HG03039 (cell line): ENCODE results near the gene MLF2.

Experiments used
- ATAC-seq: cut with Tn5 transposase; IDR thresholded peaks from one replicate; pipeline ENCODE4 v1.9.1; 2021; ENCODE audit warnings: mild to moderate bottlenecking, moderate library complexity; ENCODE audit not compliant: unreplicated experiment

Gene MLF2

GRCh38 chr12:6778574-6779550 lies 25.9 kb upstream of the MLF2 start:
- ATAC-seq, result peak; percentile 75

- ATAC-seq, result no peak
Observed at GRCh38 chr12:6778217-6778573, 25.3 kb upstream of the MLF2 start.

DNA sequence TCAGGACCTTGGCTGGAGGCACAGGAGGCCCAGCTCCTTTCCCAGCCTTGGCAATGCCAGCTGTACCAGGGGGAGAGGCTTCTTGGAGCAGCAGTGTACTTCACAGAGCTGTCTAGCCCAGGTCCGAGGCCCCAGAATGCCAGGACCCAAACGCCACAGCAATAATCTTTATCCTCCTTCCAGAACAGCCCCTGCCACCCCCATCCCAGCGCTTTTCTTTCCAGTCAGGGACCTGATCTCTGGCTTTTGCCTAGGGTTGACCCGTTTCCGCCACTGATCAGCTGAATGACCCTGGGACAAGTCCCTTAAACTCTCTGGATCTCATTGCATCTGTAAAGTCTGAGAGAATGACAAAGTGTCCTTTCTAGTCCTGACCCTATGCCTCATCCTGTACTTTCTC lies 24.4 kb upstream of the MLF2 start:
- no peak for ATAC-seq

DNA sequence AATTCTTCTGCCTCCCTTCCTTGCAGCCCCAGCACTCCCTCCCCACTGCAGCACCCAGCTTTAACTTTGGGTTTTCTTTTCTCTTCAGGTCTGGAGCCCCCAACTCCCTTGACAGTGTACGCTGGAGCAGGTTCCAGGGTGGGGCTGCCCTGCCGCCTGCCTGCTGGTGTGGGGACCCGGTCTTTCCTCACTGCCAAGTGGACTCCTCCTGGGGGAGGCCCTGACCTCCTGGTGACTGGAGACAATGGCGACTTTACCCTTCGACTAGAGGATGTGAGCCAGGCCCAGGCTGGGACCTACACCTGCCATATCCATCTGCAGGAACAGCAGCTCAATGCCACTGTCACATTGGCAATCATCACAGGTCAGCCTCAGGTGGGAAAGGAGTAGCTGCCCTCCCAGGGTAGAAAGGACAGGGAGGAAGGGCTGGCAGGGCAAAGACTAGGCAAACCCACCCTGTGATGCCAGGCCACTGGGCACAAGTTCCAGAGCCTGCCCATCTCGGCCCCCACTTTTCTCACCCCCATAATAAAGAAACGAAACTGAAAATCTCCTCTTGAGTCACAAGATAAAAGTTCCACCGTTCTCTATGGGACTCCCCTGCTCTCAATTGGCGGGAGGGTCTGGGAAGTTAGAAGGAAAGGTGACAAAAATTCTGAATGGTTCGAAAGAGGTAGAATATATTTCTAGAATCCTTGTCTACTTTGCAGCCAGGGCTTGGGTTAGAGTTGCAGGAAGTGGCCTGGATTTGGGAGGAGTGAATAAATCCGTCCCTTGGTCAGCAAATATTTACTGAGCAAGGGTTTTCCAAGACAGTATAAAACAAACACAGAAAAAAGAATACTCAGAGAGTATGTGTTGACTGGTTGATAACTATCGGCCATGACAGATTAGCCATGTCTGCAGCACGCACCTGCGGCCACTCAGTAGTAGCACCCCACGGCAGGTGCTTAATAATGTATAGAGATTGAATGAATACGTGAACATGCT lies 22.5 kb upstream of the MLF2 start:
- ATAC-seq, result no peak

- no peak for ATAC-seq
Observed at GRCh38 chr12:6774499-6775062, 21.6 kb upstream of the MLF2 start.

DNA sequence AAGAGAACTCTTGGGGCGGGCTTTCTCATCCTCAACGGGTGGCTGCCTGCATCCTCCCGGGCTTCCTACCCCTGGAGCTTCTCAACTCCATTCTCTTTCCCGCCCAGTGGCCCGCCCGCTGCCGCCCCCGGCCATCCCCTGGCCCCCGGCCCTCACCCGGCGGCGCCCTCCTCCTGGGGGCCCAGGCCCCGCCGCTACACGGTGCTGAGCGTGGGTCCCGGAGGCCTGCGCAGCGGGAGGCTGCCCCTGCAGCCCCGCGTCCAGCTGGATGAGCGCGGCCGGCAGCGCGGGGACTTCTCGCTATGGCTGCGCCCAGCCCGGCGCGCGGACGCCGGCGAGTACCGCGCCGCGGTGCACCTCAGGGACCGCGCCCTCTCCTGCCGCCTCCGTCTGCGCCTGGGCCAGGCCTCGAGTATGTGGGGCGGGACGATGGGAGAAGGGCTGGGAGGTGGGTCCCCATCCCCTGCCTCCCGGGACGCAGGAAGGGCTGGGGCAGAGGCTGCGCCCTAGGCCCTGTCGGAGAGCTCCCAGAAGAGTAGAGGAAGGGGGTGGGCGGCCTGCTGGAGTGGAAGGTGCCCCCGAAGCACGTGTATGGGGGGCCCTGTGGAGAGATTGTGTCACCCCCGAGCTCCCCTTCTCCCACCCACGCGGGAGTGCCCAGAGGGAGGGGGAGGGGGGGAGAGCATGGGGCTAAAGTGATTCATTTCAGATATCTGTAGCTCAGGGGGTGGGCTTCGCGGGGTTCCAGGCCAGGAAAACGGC lies 20.8 kb upstream of the MLF2 start:
- no peak for ATAC-seq

GRCh38 chr12:6772726-6773589 lies 20.0 kb upstream of the MLF2 start:
- ATAC-seq, result no peak

DNA sequence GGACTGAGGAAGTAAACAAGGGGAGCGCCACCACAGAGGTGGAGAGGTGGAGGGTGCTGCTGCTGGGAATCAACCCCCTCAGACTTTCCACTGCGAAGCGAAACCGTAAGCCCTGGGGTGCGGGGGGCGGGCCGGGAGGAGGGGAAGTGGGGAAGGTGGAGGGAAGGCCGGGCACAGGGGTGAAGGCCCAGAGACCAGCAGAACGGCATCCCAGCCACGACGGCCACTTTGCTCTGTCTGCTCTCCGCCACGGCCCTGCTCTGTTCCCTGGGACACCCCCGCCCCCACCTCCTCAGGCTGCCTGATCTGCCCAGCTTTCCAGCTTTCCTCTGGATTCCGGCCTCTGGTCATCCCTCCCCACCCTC lies 19.4 kb upstream of the MLF2 start, which contains the start of gene LAG3:
Gene LAG3, plus strand, starts transcription at position 190 of the 365 bp plus-strand sequence. CDS start 333 bp downstream, outside the sequence.
- no peak for ATAC-seq

- ATAC-seq, result no peak
Observed at GRCh38 chr12:6771509-6772330, 18.8 kb upstream of the MLF2 start.

DNA sequence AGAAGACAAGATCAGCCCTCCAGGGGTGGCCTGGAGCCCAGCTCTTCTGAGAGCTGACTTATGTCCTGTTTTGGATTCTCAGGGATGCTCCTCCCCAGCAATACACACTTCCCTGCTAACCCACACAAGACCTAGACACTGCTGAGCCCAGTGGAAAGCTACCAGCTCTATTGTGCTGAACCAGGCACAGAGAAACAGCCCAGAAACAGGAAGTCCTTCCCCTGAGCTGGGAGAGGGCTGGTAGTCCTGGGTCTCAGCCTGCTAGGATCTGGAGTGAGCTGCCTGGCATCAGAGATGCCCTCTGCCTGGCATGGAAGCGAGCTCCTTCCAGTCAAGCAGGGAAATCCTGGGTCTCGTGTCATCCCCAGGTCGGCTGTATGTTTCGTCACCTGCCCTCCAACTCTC lies 18.2 kb upstream of the MLF2 start:
- ATAC-seq, result no peak

DNA sequence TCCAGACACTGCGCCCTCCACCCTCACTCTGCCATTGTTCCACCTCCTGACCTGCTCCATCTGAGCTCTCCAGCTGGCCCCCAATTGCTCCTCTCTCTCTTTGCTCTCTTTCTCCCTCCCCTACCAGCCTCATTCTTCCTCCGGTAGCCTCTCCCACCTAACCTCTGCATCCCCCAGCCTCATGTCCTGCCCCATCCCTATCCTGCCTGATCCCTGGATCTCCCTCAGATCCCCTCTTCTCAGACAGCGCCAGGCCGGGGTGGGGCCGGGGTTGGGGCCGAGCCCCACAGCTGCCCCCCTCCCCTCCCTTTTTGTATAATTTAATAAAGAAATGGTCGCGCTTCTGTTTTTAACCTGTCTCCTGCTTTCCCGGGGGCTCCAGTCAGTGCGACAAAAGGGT lies 17.7 kb upstream of the MLF2 start:
- no peak for ATAC-seq

DNA sequence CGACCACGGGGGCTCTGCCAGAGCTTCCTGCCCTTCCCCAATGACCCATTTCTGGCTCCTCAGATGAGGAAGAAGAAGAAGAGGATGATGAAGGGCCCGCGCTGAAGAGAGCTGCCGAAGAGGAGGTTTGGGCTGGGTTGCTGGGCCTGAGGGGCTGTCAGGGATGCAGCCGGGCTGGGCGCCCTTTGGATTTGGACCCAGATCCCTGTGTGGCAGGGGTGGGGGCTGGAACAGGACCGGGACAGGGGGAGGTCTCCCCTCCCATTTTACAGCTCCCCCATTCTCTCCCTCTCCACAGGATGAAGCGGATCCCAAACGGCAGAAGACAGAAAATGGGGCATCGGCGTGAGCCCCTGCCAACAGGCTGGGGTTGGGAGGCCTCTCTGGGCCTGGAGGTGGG lies 17.2 kb upstream of the MLF2 start:
- no peak for ATAC-seq

DNA sequence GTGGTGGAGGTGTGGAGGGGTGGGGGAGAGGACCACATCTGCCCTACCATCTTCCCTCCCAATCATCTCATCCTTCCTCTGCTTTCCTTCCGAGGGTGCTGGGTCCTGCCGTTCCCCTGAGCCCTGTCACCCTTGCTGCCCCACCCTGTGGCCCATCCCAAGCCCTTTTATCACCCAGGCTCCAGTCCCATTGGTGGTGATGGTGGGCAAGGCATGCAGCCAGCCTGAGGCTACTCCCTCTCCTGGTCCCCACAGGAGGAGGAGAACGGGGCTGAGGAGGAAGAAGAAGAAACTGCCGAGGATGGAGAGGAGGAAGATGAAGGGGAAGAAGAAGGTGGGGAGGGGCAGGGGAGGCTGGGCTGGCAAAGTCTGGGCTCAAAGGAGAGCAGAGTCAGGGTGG lies 16.7 kb upstream of the MLF2 start:
- no peak for ATAC-seq

DNA sequence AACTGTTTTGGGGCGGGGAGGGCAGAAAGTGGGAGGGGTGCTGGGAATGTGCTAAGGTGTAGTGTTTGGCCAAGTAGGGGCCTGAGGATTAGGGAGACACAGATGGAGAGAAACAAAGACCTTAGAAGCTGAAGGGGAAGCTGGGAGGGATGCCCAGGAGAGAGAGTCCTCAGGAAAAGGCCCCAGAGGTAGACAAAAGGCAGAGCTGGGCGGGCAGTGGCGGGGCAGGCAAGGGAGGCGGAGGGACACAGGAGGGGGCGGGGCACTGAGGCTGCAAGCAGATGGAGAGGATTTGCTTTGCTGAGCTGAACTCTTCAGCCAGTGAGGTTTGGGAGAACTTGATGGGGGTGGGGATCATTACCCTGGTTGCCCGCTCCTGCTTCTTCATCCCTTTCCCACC lies 16.0 kb upstream of the MLF2 start:
- ATAC-seq, result no peak

- no peak for ATAC-seq
Observed at GRCh38 chr12:6768437-6768914, 15.5 kb upstream of the MLF2 start.

- no peak for ATAC-seq
Observed at GRCh38 chr12:6767353-6768319, 14.7 kb upstream of the MLF2 start.

DNA sequence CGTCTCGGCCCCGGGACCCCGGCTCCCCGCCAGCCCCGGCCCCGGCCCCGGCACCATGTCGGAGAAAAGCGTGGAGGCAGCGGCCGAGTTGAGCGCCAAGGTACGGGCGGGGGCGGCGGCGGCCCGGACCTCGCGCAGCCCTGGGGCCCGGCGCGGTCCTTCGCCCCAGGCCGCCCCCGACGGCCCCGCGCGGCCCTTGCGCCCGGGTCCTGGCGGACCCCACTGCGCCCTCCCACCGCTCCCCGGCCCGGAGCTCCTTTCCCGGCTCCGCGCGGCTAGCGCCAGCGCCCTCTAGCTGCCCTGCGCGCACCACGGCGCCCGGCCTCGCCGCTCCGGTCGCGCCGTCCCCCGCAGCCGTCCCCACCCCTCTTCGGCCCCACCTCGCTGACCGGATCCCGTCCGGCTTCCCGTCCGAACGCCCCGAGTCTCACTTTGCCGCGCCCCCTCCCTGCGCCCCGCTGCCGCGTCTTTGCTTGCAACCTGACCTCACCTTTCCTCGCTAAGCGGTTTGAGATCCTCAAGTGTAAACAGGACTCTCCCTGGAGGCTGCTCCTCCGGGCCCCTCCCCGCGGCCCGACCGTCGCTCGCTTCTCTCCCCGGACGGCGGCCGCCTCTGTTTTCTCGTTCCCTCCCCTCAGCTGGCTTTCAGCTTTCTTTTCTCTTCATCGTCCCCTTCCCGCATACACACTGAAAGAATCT lies 13.9 kb upstream of the MLF2 start:
- ATAC-seq, result peak; percentile 27
